GM23338 (cell line): Measurements from ENCODE around the gene POLD2. TPM values are rescaled to one million over a fixed set of nuclear protein-coding genes. Genes with fewer than 3 reads are reported as not detected.

ENCODE experiments used
- ATAC-seq: fragments of 200-7000 bp; cut with Tn5 transposase; 3 replicates; pipeline ENCODE4 v1.9.1; 2020
- DNase-seq: peaks from one replicate; pipeline ENCODE4 v3.0.0-alpha.2; 2015; ENCODE audit warnings: low spot score
- H2AFZ ChIP-seq: fragments of 200-600 bp; sonication (generic); 2 replicates; pipeline ENCODE4 v1.8.0; 2016; ENCODE audit warnings: antibody characterized with exemption, mild to moderate bottlenecking, moderate library complexity
- H3F3A ChIP-seq: fragments of 200-600 bp; sonication (generic); replicated peaks from 2 replicates; pipeline ENCODE4 v1.8.0; 2017; ENCODE audit warnings: antibody characterized with exemption, mixed run types, low read depth
- H3K27ac ChIP-seq: fragments of 200-600 bp; sonication (generic); 2 replicates; pipeline ENCODE4 v1.6.1; 2016; ENCODE audit warnings: low read depth
- H3K27me3 ChIP-seq: fragments of 200-600 bp; sonication (generic); 2 replicates; pipeline ENCODE4 v1.8.0; 2016; ENCODE audit warnings: mild to moderate bottlenecking, mixed run types, moderate library complexity; ENCODE audit not compliant: insufficient read depth
- H3K36me3 ChIP-seq: fragments of 200-600 bp; sonication (generic); 2 replicates; pipeline ENCODE4 v1.8.0; 2016; ENCODE audit warnings: mild to moderate bottlenecking; ENCODE audit not compliant: insufficient read depth
- H3K4me1 ChIP-seq: fragments of 200-600 bp; sonication (generic); 2 replicates; pipeline ENCODE4 v1.8.0; 2016; ENCODE audit warnings: mild to moderate bottlenecking, moderate library complexity; ENCODE audit not compliant: insufficient read depth
- H3K4me2 ChIP-seq: fragments of 200-600 bp; sonication (generic); 2 replicates; pipeline ENCODE4 v1.7.1; 2017; ENCODE audit warnings: mixed run types
- H3K4me3 ChIP-seq: fragments of 200-600 bp; sonication (generic); 2 replicates; pipeline ENCODE4 v1.6.1; 2016; ENCODE audit warnings: mixed run types
- H3K79me2 ChIP-seq: fragments of 200-600 bp; sonication (generic); replicated peaks from 2 replicates; pipeline ENCODE4 v1.8.0; 2017; ENCODE audit warnings: mild to moderate bottlenecking; ENCODE audit not compliant: insufficient read depth
- H3K9me2 ChIP-seq: fragments of 200-600 bp; sonication (generic); 2 replicates; pipeline ENCODE4 v1.8.0; 2017; ENCODE audit not compliant: insufficient read depth
- H4K20me1 ChIP-seq: fragments of 200-600 bp; sonication (generic); replicated peaks from 2 replicates; pipeline ENCODE4 v1.8.0; 2017; ENCODE audit warnings: mild to moderate bottlenecking; ENCODE audit not compliant: insufficient read depth
- H3K27ac Mint-ChIP-seq: 2 replicates; pipeline ENCODE4 v1.8.0; 2020; ENCODE audit warnings: inconsistent platforms, mild to moderate bottlenecking, moderate library complexity, mixed read lengths
- H3K27me3 Mint-ChIP-seq: 3 replicates; pipeline ENCODE4 v1.8.0; 2022; ENCODE audit warnings: low read depth, mild to moderate bottlenecking, moderate library complexity, mixed read lengths, inconsistent platforms; ENCODE audit not compliant: insufficient read depth, poor library complexity
- H3K36me3 Mint-ChIP-seq: 3 replicates; pipeline ENCODE4 v1.8.0; 2021; ENCODE audit warnings: low read depth, mild to moderate bottlenecking, inconsistent platforms, moderate library complexity, mixed read lengths
- H3K4me1 Mint-ChIP-seq: 3 replicates; pipeline ENCODE4 v1.8.0; 2020; ENCODE audit warnings: mild to moderate bottlenecking, inconsistent platforms, mixed read lengths
- H3K4me3 Mint-ChIP-seq: 3 replicates; pipeline ENCODE4 v1.8.0; 2021; ENCODE audit warnings: moderate library complexity, mild to moderate bottlenecking, inconsistent platforms, mixed read lengths
- H3K9me3 Mint-ChIP-seq: 3 replicates; pipeline ENCODE4 v1.8.0; 2020; ENCODE audit warnings: moderate library complexity, mild to moderate bottlenecking, inconsistent platforms, mixed read lengths
- CREB1 ChIP-seq: fragments of 250-450 bp; sonication (Bioruptor Pico); IDR thresholded peaks from 2 replicates; pipeline ENCODE4 v1.5.0; 2020; ENCODE audit warnings: low read depth, mild to moderate bottlenecking, moderate library complexity
- ETS1 ChIP-seq: IDR thresholded peaks from 2 replicates; pipeline ENCODE4 v1.6.1; 2016; ENCODE audit warnings: antibody characterized with exemption
- EZH2 ChIP-seq: fragments of 200-600 bp; sonication (generic); IDR thresholded peaks from one replicate; pipeline ENCODE4 v1.8.0; 2017; ENCODE audit warnings: antibody characterized with exemption, mild to moderate bottlenecking, low read depth; ENCODE audit not compliant: unreplicated experiment
- EZH2phosphoT487 ChIP-seq: fragments of 200-600 bp; sonication (generic); IDR thresholded peaks from one replicate; pipeline ENCODE4 v1.8.1; 2018; ENCODE audit warnings: antibody characterized with exemption; ENCODE audit not compliant: unreplicated experiment
- JUNB ChIP-seq: IDR thresholded peaks from one replicate; pipeline ENCODE4 v1.6.1; 2016; ENCODE audit warnings: antibody characterized with exemption; ENCODE audit not compliant: unreplicated experiment
- NANOG ChIP-seq: IDR thresholded peaks from 2 replicates; pipeline ENCODE4 v1.6.1; 2016; ENCODE audit warnings: antibody characterized with exemption, borderline replicate concordance
- POLR2AphosphoS5 ChIP-seq: IDR thresholded peaks from 2 replicates; pipeline ENCODE4 v1.6.1; 2016; ENCODE audit warnings: antibody characterized with exemption, low read depth
- REST ChIP-seq: IDR thresholded peaks from one replicate; pipeline ENCODE4 v1.6.1; 2018; ENCODE audit warnings: antibody characterized with exemption; ENCODE audit not compliant: unreplicated experiment
- STAT1 ChIP-seq: IDR thresholded peaks from one replicate; pipeline ENCODE4 v1.6.1; 2016; ENCODE audit warnings: antibody characterized with exemption; ENCODE audit not compliant: unreplicated experiment
- ZNF114 ChIP-seq: fragments of 250-450 bp; sonication (Bioruptor Pico); IDR thresholded peaks from 2 replicates; pipeline ENCODE4 v1.5.0; 2020; ENCODE audit warnings: mild to moderate bottlenecking, moderate library complexity
- ZNF331 ChIP-seq: fragments of 250-450 bp; sonication (Bioruptor Pico); IDR thresholded peaks from 2 replicates; pipeline ENCODE4 v1.5.0; 2020; ENCODE audit warnings: low read depth, mild to moderate bottlenecking, moderate library complexity
- ZNF462 ChIP-seq: fragments of 250-450 bp; sonication (Bioruptor Pico); IDR thresholded peaks from 2 replicates; pipeline ENCODE4 v1.5.0; 2020; ENCODE audit warnings: mild to moderate bottlenecking, moderate library complexity
- polyA plus RNA-seq: library from polyadenylated mRNA; unstranded; fragments of >200 nt; fragmentation: Nextera tagmentation; extraction: Ambion mirVana; gene quantifications from 2 replicates; pipeline ENCODE4 v1.2.1, GENCODE V29; 2016
- total RNA-seq: library from RNA; depleted of rRNA; stranded (reverse); fragments of >200 nt; shearing (Covaris generic); gene quantifications from 2 replicates; pipeline ENCODE4 v1.2.3, GENCODE V29; 2014

The POLD2 gene
- total and polyA plus RNA-seq, 2 experiments from 2014 or later: 101 to 127 TPM

- no peak for TF ChIP-seq NANOG
- TF ChIP-seq CREB1: no peak
- TF ChIP-seq POLR2AphosphoS5: no peak
- TF ChIP-seq ZNF331 (CRISPR knock-in tag): no peak
- TF ChIP-seq REST: no peak
- no peak for TF ChIP-seq STAT1
- TF ChIP-seq ZNF114 (CRISPR knock-in tag): no peak
- no peak for TF ChIP-seq JUNB
- TF ChIP-seq EZH2phosphoT487: no peak
- no peak for TF ChIP-seq EZH2
- no peak for TF ChIP-seq ETS1
Observed at GRCh38 chr7:44144426-44144967, 21.1 kb upstream of the POLD2 start (continued).

GRCh38 chr7:44143646-44144250, 20.4 kb upstream of the POLD2 start:
- Mint-ChIP-seq H3K4me3 (no peak overlapping the region), H3K36me3 (no peaks in the 10 kb centered on the region), H3K27me3 (peaks cover 38% of the 10 kb centered on the region), H3K9me3 (no peaks in the 10 kb centered on the region), H3K27ac (no peak overlapping the region), H3K4me1 (peaks cover 21% of the 10 kb centered on the region)
- Histone ChIP-seq H3K4me1 (peaks cover 8% of the 10 kb centered on the region), H3K9me2 (no peaks in the 10 kb centered on the region), H2AFZ (no peak overlapping the region), H4K20me1 (no peaks in the 10 kb centered on the region), H3F3A (no peaks in the 10 kb centered on the region), H3K36me3 (no peaks in the 10 kb centered on the region), H3K4me2 (no peak overlapping the region), H3K79me2 (no peaks in the 10 kb centered on the region), H3K27me3 (peaks cover 30% of the 10 kb centered on the region), H3K27ac (no peak overlapping the region), H3K4me3 (no peak overlapping the region)
- ATAC-seq (no peak), DNase-seq (no peak)
- no peak for TF ChIP-seq ZNF462 (CRISPR knock-in tag)
- TF ChIP-seq CREB1: no peak
